Mammary epithelial cell (primary cell): ENCODE results near the gene LIPG.

Source experiments
- CTCF ChIP-seq, 2 donors: IDR thresholded peaks in 1 of 2; conservative IDR thresholded peaks in 1 of 2; 2 replicates each; pipeline ENCODE4 v1.5.1; 2011 to 2012; ENCODE audit warnings: inconsistent platforms in 2 of 2, low read length in 2 of 2, mild to moderate bottlenecking in 2 of 2, control low read depth in 1 of 2, low read depth in 1 of 2; ENCODE audit not compliant: insufficient read depth in 1 of 2; ENCODE audit errors: extremely low read depth in 1 of 2
- EZH2 ChIP-seq: IDR thresholded peaks from 2 replicates; pipeline ENCODE4 v1.6.1; 2012; ENCODE audit warnings: low read length, inconsistent platforms, borderline replicate concordance

DNA sequence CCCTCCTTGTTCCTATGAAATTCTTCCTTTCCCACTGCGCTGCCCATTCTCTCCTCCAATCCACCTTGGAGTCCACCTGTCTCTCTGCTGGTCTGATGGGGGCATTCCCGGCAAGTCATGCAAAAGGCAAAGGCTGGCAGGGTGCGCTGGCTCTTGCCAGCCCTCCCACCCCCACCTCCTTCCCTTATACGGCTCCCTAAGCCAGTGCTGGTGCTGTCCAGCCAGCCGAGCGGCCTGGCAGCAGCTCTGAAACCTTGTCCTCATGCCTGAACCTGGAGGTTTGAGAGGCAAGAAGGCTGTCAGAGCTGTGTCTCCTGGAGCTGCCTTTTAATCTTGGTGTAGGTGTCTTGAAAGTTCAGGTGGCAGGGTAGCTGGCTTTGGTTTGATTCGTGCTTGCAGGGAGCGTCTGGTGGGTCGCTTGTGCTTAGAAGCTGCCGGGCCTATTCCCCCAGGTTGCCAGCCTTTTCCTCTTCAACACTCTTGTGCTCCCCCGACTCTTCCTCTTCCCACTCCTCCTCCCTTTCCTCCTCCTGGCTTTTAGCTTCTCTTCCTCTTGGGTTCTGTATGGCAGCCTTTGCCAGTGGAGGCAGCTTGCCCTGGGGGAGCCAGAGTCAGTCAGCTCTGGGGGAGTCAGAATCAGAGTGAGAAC, 748 bp downstream of the LIPG start:
- no peak for TF ChIP-seq CTCF (conservative IDR thresholded peaks at IDR 0.05 in 1 of 2, IDR thresholded peaks at IDR 0.05 in 1 of 2; ENCODE audit: extremely low read depth in 1 of 2, insufficient read depth in 1 of 2, low read depth in 1 of 2, low read length in 2 of 2)
- no peak for TF ChIP-seq EZH2
